CD8-positive, alpha-beta memory T cell (primary cell): Measurements from ENCODE around the gene ONECUT2. TPM values are rescaled to one million over a fixed set of nuclear protein-coding genes. Genes with fewer than 3 reads are reported as not detected.

ENCODE experiments used
- CTCF ChIA-PET: fragments of 350-600 bp; sonication (Branson Sonifier 250); formaldehyde crosslinking; loops from one replicate; lab custom pipeline; 2021; ENCODE audit warnings: antibody characterized with exemption; lab: Charles Lee
- POLR2A ChIA-PET: fragments of 350-600 bp; sonication (Branson Sonifier 250); formaldehyde crosslinking; loops from one replicate; lab custom pipeline; 2021; ENCODE audit warnings: antibody characterized with exemption; lab: Charles Lee
- DNase-seq, 5 donors: peaks; one replicate each; pipeline versions ENCODE4 v3.0.0 to v3.0.0-alpha.2; 2020 to 2022; ENCODE audit warnings: mixed read lengths in 1 of 5
- H3K27ac ChIP-seq: one replicate; pipeline ENCODE4 v1.7.0; 2013; ENCODE audit warnings: low read depth, mild to moderate bottlenecking, low read length, moderate library complexity
- H3K27me3 ChIP-seq: 2 replicates; pipeline ENCODE4 v1.7.0; 2013; ENCODE audit warnings: low read length, mild to moderate bottlenecking; ENCODE audit not compliant: insufficient read depth, poor library complexity, severe bottlenecking
- H3K36me3 ChIP-seq: 2 replicates; pipeline ENCODE4 v1.7.0; 2013; ENCODE audit warnings: mild to moderate bottlenecking, low read length, moderate library complexity; ENCODE audit not compliant: insufficient read depth
- H3K4me1 ChIP-seq: 2 replicates; pipeline ENCODE4 v1.7.0; 2013; ENCODE audit warnings: mild to moderate bottlenecking, low read length, moderate library complexity; ENCODE audit not compliant: insufficient read depth
- H3K4me3 ChIP-seq: 2 replicates; pipeline ENCODE4 v1.7.0; 2013; ENCODE audit warnings: mild to moderate bottlenecking, low read length
- H3K9me3 ChIP-seq: 2 replicates; pipeline ENCODE4 v1.7.0; 2013; ENCODE audit warnings: mild to moderate bottlenecking, low read length
- H3K27ac Mint-ChIP-seq, 8 donors: one replicate each; pipeline ENCODE4 v1.8.0; 2020 to 2021; ENCODE audit warnings: mixed read lengths in 8 of 8, mild to moderate bottlenecking in 6 of 8, inconsistent platforms in 3 of 8, moderate library complexity in 3 of 8
- H3K27me3 Mint-ChIP-seq, 2 donors: one replicate each; pipeline ENCODE4 v1.8.0; 2020 to 2021; ENCODE audit warnings: mixed read lengths in 2 of 2, mild to moderate bottlenecking in 1 of 2, moderate library complexity in 1 of 2
- H3K36me3 Mint-ChIP-seq, 3 donors: one replicate each; pipeline ENCODE4 v1.8.0; 2020 to 2021; ENCODE audit warnings: mixed read lengths in 3 of 3, inconsistent platforms in 1 of 3, mild to moderate bottlenecking in 1 of 3
- H3K4me1 Mint-ChIP-seq, 3 donors: one replicate each; pipeline ENCODE4 v1.8.0; 2020 to 2021; ENCODE audit warnings: mixed read lengths in 3 of 3, inconsistent platforms in 1 of 3, mild to moderate bottlenecking in 1 of 3
- H3K4me3 Mint-ChIP-seq, 7 donors: one replicate each; pipeline ENCODE4 v1.8.0; 2020 to 2021; ENCODE audit warnings: mixed read lengths in 7 of 7, mild to moderate bottlenecking in 6 of 7, moderate library complexity in 4 of 7, inconsistent platforms in 2 of 7
- H3K9me3 Mint-ChIP-seq, 5 donors: one replicate each; pipeline ENCODE4 v1.8.0; 2020 to 2022; ENCODE audit warnings: mixed read lengths in 5 of 5, mild to moderate bottlenecking in 3 of 5, moderate library complexity in 2 of 5, inconsistent platforms in 1 of 5
- polyA plus RNA-seq: library from polyadenylated mRNA; unstranded; fragments of 300-500 nt; fragmentation: Illumina TruSeq; gene quantifications from one replicate; pipeline ENCODE4 v1.2.3, GENCODE V29; 2021
- total RNA-seq, 2 experiments: library from RNA; stranded (reverse); gene quantifications; one replicate each; pipeline ENCODE4 v1.2.3, GENCODE V29; 2021

ONECUT2 gene
- total and polyA plus RNA-seq, 3 experiments from 2014 or later, result not detected

DNA sequence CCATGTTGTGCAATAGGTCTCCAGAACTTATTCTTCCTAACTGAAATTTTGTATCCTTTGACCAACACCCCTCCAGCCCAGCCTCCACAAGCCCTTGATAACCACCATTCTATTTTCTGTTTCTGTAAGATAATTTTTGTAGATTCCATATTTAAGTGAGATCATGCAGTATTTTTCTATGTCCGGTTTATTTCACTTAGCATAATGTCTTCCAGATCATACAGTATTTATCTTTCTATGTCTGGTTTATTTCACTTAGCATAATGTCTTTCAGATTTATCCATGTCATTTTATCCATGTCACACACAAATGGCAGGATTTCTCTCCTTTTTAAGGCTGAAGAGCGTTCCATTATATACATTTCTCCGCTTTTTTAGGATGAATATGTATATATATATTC, 24.4 kb upstream of the ONECUT2 start:
- Histone ChIP-seq H3K27ac (no peak overlapping the region), H3K9me3 (no peaks in the 10 kb centered on the region), H3K36me3 (no peaks in the 10 kb centered on the region), H3K4me1 (no peaks in the 10 kb centered on the region), H3K4me3 (no peak overlapping the region), H3K27me3 (no peaks in the 10 kb centered on the region)
- Mint-ChIP-seq H3K9me3 (peaks cover 3 to 10% (median 5%) of the 10 kb centered on the region in 5 donors), H3K27ac (no peak overlapping the region), H3K4me1 (no peaks in the 10 kb centered on the region), H3K4me3 (no peak overlapping the region), H3K27me3 (peaks cover 3 to 14% of the 10 kb centered on the region in 2 donors), H3K36me3 (no peaks in the 10 kb centered on the region)
- ChIA-PET CTCF (no interaction called here), POLR2A (no interaction called here)
- no peak for DNase-seq

- no peak overlapping the region for H3K4me3 ChIP-seq
- no peaks in the 10 kb centered on the region for H3K4me1 ChIP-seq
- no peaks in the 10 kb centered on the region for H3K27me3 ChIP-seq
- H3K27ac Mint-ChIP-seq, result no peak overlapping the region
- POLR2A ChIA-PET, result no interaction called here
- CTCF ChIA-PET, result no interaction called here
- H3K36me3 Mint-ChIP-seq, result no peaks in the 10 kb centered on the region
- H3K27me3 Mint-ChIP-seq, result peaks cover 14 to 19% of the 10 kb centered on the region in 2 donors
- no peak overlapping the region for H3K27ac ChIP-seq
- no peak for DNase-seq
- peaks cover 3 to 11% (median 8%) of the 10 kb centered on the region in 5 donors for H3K9me3 Mint-ChIP-seq
- no peaks in the 10 kb centered on the region for H3K36me3 ChIP-seq
- H3K9me3 ChIP-seq, result no peaks in the 10 kb centered on the region
- H3K4me3 Mint-ChIP-seq, result no peak overlapping the region
- H3K4me1 Mint-ChIP-seq, result no peaks in the 10 kb centered on the region
These were observed 18.6 kb upstream of the ONECUT2 start for GRCh38 chr18:57416542-57416941.

- H3K4me3 Mint-ChIP-seq, result no peak overlapping the region
- H3K36me3 ChIP-seq, result no peaks in the 10 kb centered on the region
- no peak overlapping the region for H3K27ac Mint-ChIP-seq
- ChIA-PET POLR2A (no interaction called here), CTCF (no interaction called here)
- H3K9me3 Mint-ChIP-seq, result peaks cover 8 to 16% (median 11%) of the 10 kb centered on the region in 5 donors
- H3K4me3 ChIP-seq, result no peak overlapping the region
- H3K4me1 ChIP-seq, result no peaks in the 10 kb centered on the region
- H3K36me3 Mint-ChIP-seq, result no peaks in the 10 kb centered on the region
- H3K27ac ChIP-seq, result no peak overlapping the region
- H3K27me3 ChIP-seq, result peaks cover 4% of the 10 kb centered on the region
- H3K27me3 Mint-ChIP-seq, result peaks cover 45 to 61% of the 10 kb centered on the region in 2 donors
- no peaks in the 10 kb centered on the region for H3K9me3 ChIP-seq
- no peak for DNase-seq
- peaks cover 0 to 1% (median 0%) of the 10 kb centered on the region in 3 donors for H3K4me1 Mint-ChIP-seq
These were observed 12.8 kb upstream of the ONECUT2 start for GRCh38 chr18:57422313-57422872.

DNA sequence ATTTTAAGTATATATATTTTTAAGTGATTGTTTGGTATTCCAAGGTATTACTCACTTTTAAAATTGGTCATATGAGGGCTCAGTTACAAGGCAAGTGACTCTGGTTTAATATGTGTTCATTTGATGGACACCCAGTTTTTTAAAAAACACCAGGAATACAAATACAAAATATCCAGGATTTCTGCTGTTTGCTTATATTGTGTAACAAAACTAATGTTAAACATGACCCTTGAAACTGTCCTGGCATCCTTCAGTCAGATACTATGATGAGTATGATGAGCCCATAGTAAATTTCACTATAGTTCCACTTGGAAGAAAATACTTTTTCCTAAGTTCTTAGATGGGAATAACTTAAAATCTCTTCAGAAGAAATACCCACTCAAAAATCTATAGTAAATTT, 11.4 kb upstream of the ONECUT2 start:
- no peak overlapping the region for H3K4me3 Mint-ChIP-seq

GRCh38 chr18:57425096-57425495, 10.1 kb upstream of the ONECUT2 start:
- ChIA-PET POLR2A (no interaction called here), CTCF (no interaction called here)
- peaks cover 12% of the 10 kb centered on the region for H3K27me3 ChIP-seq
- H3K36me3 ChIP-seq, result no peaks in the 10 kb centered on the region
- no peak overlapping the region for H3K4me3 ChIP-seq
- H3K9me3 Mint-ChIP-seq, result peaks cover 12 to 24% (median 20%) of the 10 kb centered on the region in 5 donors
- H3K36me3 Mint-ChIP-seq, result no peaks in the 10 kb centered on the region
- no peaks in the 10 kb centered on the region for H3K4me1 ChIP-seq
- peaks cover 12 to 13% (median 12%) of the 10 kb centered on the region in 3 donors for H3K4me1 Mint-ChIP-seq
- H3K4me3 Mint-ChIP-seq, result no peak overlapping the region
- H3K27ac ChIP-seq, result no peak overlapping the region
- peaks cover 50 to 72% of the 10 kb centered on the region in 2 donors for H3K27me3 Mint-ChIP-seq
- no peak for DNase-seq
- H3K9me3 ChIP-seq, result no peaks in the 10 kb centered on the region
- no peak overlapping the region for H3K27ac Mint-ChIP-seq

More for the DNA sequence above, 11.4 kb upstream of the ONECUT2 start:
- H3K27ac ChIP-seq, result no peak overlapping the region
- Mint-ChIP-seq H3K9me3 (peaks cover 8 to 16% (median 11%) of the 10 kb centered on the region in 5 donors), H3K27me3 (peaks cover 42 to 63% of the 10 kb centered on the region in 2 donors), H3K27ac (no peak overlapping the region), H3K36me3 (no peaks in the 10 kb centered on the region), H3K4me1 (peaks cover under 1 to 3% (median under 1%) of the 10 kb centered on the region in 3 donors)
- no peak for DNase-seq
- no peaks in the 10 kb centered on the region for H3K36me3 ChIP-seq
- no peak overlapping the region for H3K4me3 ChIP-seq
- CTCF ChIA-PET, result no interaction called here
- POLR2A ChIA-PET, result no interaction called here
- no peaks in the 10 kb centered on the region for H3K9me3 ChIP-seq
- H3K27me3 ChIP-seq, result peaks cover 6% of the 10 kb centered on the region
- H3K4me1 ChIP-seq, result no peaks in the 10 kb centered on the region

GRCh38 chr18:57426187-57426586, 9.0 kb upstream of the ONECUT2 start:
- Histone ChIP-seq H3K36me3 (no peaks in the 10 kb centered on the region), H3K4me1 (no peaks in the 10 kb centered on the region), H3K4me3 (no peak overlapping the region), H3K27ac (no peak overlapping the region), H3K27me3 (peaks cover 23% of the 10 kb centered on the region), H3K9me3 (no peaks in the 10 kb centered on the region)
- Mint-ChIP-seq H3K9me3 (peaks cover 9 to 23% (median 21%) of the 10 kb centered on the region in 5 donors), H3K4me1 (peaks cover 12 to 14% (median 12%) of the 10 kb centered on the region in 3 donors), H3K27me3 (peaks cover 56 to 75% of the 10 kb centered on the region in 2 donors), H3K36me3 (no peaks in the 10 kb centered on the region), H3K4me3 (no peak overlapping the region), H3K27ac (no peak overlapping the region)
- DNase-seq, result no peak
- POLR2A ChIA-PET, result no interaction called here
- CTCF ChIA-PET, result no interaction called here

- ChIA-PET POLR2A (no interaction called here), CTCF (interaction anchor here (0.6 kb wide), 1 partner anchor 8 kb away, joined by 3 read pairs; no protein-coding TSS in a partner anchor)
- H3K36me3 Mint-ChIP-seq, result no peaks in the 10 kb centered on the region
- DNase-seq, result no peak
- Histone ChIP-seq H3K4me1 (no peaks in the 10 kb centered on the region), H3K27me3 (peaks cover 37% of the 10 kb centered on the region), H3K27ac (no peak overlapping the region), H3K36me3 (no peaks in the 10 kb centered on the region), H3K9me3 (no peaks in the 10 kb centered on the region), H3K4me3 (no peak overlapping the region)
- peaks cover 6 to 26% (median 23%) of the 10 kb centered on the region in 5 donors for H3K9me3 Mint-ChIP-seq
- peaks cover 64 to 77% of the 10 kb centered on the region in 2 donors for H3K27me3 Mint-ChIP-seq
- peak overlapping the region in 4 of 7 donors; percentile 5 to 51 (median 43) for H3K4me3 Mint-ChIP-seq
- no peak overlapping the region for H3K27ac Mint-ChIP-seq
- H3K4me1 Mint-ChIP-seq, result peaks cover 12 to 15% (median 14%) of the 10 kb centered on the region in 3 donors
These were observed 7.6 kb upstream of the ONECUT2 start for GRCh38 chr18:57427429-57428201.
